Erythroblast (primary cell): ENCODE results near the gene PRRX2.

Experiments
- DNase-seq, 2 experiments: peaks; one replicate each; lab custom pipeline; 2025; lab: John Stamatoyannopoulos, UW
- GATA1 ChIP-seq: IDR thresholded peaks from 2 replicates; pipeline ENCODE4 v1.6.1; 2011; ENCODE audit warnings: low read depth, mild to moderate bottlenecking, control low read depth, low read length, moderate library complexity
- POLR2A ChIP-seq: IDR thresholded peaks from 2 replicates; pipeline ENCODE4 v1.6.1; 2011; ENCODE audit warnings: mild to moderate bottlenecking, low read length

The PRRX2 gene

DNA sequence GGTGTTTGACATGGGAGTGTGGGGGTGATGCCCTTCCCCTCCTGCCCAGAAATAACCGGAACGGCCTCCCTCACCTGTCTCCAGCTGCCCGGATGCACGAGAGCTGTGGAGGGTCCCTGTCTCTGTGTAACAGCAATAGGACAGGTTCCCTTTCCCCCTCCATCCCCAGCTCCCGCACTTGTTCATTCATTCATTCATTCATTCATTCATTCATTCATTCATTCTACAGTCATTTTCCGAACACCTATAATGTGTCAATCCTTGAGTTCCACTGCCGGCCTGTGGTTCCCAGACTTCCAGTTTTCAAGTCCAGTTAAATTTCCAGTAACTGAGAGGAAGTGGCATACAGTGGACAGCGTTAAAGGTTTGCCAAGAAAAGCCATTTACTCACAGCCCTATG is 7.3 kb downstream of the PRRX2 start:
- no peak for DNase-seq
- TF ChIP-seq GATA1 (no peak), POLR2A (no peak)

DNA sequence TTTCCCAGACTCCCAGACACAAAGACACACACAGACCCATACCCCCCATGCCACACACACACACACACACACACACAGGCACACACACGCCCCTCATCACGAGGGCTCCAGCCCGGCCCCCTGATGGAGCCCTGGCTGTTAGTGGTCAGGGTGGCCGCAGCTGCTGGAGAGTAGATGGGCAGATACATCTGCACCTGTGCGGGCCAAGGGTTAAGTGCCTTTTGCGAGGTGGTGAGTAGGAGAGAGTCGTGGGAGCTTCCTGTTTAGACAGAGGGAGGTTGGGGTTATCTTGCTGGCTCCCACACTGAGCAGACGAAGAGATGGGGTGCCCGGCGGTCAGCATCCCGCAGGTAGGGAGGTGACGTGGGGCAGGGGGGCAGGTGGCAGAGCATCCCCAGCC is 8.2 kb downstream of the PRRX2 start:
- DNase-seq, result no peak
- TF ChIP-seq POLR2A (no peak), GATA1 (no peak)

DNA sequence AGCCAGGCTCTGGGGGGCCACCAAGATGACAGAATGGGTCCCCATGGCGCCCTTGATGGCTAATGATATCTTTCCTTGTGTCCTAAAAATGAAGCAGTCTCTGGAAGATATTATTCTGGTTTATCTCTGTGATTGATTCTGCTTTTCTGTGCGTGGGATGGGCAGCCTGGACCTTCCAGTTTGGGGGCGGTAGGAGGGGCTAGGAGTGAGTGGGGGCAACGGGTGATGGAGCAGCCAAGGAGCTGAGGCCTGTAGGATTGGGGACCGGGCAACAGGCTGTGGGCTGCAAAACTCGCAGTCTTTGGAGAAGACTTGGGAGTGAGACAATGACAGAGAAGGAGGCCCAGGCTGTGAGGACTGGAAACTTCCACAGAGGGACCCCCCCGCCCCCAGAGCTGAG is 8.8 kb downstream of the PRRX2 start:
- no peak for TF ChIP-seq POLR2A
- no peak for TF ChIP-seq GATA1
- DNase-seq, result no peak

DNA sequence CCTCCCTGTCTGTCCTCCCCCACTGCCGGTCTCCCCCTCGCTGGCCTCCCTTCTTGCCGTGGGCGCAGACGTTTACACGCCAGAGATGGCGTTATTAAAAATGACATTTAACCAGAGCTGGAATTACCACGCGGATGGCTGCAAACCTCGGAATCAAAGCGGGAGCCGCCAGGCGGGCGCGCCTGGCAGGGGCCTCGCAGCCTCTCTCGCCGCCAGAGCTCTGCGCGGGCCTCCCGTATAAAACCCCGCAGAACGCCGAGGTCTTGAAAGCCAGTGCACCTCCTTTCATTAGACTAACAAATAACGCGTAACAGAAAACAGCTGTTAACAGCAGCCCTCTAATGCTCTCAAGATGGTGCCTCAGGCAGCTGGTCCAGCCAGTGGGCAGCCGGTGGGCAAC is 10.2 kb downstream of the PRRX2 start:
- no peak for DNase-seq
- no peak for TF ChIP-seq GATA1
- no peak for TF ChIP-seq POLR2A

DNA sequence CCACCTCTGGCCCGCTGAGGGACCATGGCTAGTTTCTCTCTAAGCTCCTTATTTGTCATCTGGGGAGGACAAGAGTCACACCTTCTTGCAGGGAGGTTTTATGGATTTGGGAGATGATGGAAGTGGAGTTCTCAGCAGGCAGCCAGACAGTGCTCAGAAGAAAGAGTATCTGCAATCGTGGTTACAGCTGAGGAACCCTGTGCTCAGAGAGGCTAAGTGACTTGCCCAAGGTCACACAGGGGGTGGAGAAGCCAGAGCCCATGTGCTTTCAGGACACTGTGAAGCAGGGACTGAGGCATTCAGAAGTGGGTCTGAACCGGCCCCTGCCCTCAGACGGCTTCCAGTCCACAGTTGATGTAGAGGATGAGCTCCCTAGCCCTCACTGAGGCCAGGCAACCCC is 10.8 kb downstream of the PRRX2 start:
- TF ChIP-seq GATA1 (no peak), POLR2A (no peak)

DNA sequence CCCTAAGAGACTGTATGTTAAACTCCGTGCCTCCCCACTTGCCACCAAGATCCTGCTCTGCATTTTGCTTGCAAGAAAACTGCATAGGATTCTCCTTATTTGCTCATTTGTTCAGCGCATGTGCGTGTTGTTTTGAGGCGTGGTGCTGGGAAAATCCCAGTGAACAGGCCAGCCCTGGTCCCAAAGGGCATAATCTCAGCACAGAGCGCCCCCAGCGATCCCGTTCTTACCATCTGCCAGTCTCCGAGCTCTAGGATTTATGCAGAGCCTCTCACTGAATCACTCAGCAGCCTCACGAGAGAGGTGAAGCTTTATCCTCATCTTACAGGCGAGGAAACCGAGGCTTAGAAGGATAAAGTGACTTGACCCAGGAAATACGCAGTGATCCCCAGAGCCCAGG is 11.5 kb downstream of the PRRX2 start:
- TF ChIP-seq GATA1 (no peak), POLR2A (no peak)
- no peak for DNase-seq

More for the DNA sequence above, 10.8 kb downstream of the PRRX2 start:
- DNase-seq, result no peak

DNA sequence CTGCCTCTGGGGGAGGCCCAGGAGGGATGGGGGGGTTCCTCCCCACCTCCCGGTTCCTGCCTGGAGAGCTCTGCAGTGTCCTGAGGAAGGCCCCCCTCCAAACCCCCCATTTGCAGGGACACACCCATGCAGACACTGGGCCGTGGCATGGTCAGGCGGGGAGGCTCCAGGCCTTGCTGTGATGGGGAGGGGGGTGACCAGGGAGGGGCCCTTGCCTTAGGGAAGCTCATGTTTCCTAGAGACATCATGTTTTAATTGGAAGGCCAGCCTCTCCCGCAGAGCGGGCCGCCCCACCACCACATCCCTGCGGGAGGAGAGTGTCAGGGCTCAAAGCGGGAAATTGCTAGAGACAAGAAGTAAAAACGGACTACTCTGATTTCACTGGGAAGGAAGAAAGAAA is 12.0 kb downstream of the PRRX2 start:
- no peak for DNase-seq
- no peak for TF ChIP-seq POLR2A
- TF ChIP-seq GATA1, result no peak

DNA sequence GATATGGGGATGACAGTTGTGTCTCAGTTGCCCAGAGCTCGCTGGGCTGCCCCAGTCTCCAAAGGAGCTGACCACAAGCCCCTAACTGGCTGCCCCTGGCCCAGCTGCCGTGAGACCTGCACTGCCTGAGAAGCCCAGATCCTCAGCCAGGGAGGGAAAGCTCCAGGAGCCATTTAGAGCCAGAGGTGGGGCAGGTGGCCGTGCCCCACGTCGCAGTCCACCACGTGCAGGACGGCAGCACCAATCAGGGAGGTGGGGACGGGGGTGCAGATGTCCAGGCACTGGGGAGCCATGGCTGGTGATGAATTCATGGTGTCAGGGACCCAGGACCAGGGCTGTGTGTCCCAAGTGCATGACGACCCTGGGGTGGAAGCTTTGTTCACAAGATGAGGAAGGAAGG is 13.4 kb downstream of the PRRX2 start:
- TF ChIP-seq POLR2A (no peak), GATA1 (no peak)
- no peak for DNase-seq

DNA sequence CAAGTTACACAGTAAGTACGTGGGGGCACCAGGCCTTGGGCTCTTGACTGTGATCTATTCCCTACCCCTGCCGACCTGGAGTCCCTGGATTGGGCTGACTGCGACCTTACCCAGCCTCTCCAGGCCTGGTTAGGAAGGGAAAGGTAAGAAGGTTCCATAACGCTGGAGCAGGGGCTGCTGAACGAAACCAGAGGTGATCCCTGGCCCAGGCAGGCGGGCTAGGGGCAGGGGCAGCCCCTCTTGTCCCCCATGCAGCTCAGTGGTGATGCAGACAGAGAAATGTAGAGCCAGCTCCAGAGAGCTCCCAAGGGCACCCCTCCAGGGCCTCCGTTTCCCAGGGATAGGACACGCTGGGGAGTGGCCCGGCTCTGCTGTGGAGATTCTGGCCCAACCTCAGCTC is 14.1 kb downstream of the PRRX2 start:
- DNase-seq, result no peak

DNA sequence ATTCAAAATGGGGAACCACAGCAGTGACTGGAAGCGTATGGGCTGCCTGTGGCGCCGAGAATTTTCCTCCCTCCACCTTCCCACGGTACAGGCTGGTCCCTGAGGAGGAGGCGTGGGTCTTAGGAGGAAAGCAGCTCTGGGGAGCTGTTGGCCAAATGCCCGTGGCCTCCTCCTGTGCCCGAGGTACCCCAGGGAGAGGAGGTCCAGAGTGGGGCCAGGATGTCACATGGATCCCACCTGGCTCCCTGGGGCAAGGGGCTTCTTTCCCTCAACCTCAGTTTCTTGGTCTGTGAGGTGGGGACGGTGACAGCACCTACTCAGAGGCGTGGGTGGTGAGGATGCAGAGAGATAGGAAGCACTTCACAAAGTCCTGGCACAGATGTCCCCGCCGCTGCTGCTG is 16.5 kb downstream of the PRRX2 start:
- TF ChIP-seq POLR2A (no peak), GATA1 (no peak)
- no peak for DNase-seq

More for the DNA sequence above, 14.1 kb downstream of the PRRX2 start:
- no peak for TF ChIP-seq POLR2A
- TF ChIP-seq GATA1, result no peak

DNA sequence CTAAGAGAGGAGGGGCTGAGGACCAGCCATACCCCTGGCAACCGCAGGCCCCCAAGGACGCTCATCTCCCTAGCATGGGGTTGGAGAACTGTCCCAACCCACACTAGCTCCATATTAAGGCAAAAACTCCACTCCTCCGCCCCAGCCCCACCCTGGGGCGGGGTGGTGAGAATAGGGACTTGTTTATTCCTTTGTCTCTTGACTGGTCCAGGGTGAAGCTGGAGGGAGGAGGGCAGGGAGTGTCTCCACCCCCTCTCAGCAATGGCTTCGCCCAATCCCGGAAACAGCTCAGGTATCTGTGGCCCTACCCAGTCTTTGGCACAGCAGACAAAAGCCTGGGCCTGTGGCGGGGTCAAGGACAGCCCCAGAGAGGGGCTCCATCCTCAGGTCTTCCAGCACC is 16.9 kb downstream of the PRRX2 start:
- no peak for TF ChIP-seq POLR2A
- TF ChIP-seq GATA1, result no peak
- DNase-seq, result no peak

DNA sequence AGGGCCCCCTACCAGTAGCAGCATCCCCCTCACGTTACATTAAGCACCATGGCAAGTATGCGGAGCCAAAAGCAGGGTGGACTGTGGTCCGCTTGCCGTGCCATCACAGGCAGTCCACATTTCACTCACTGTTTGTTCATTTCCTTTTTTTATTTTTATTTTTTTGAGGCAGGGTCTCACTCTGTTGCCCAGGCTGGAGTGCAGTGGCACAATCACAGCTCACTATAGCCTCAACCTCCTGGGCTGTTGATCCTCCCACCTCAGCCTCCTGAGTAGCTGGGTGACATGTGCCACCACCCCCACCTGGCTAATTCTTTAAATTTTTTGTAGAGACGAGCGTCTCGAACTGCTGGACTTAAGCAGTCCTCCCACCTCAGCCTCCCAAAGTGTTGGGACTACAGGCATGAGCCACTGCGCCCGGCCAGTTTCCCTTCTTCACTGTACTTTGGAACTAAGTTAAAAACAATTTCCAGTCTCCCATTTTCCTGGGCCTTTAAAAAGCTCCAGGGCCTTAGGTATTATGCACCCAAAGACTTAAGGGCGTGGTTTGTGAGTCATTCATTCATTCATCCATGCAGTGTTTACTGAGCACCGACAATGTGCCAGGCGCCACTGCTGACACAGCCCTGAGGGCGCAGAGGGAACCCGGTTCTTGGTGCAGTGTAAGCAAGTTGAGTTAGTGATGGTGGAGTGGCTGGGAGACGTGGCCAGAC is 19.9 kb downstream of the PRRX2 start:
- TF ChIP-seq POLR2A (no peak), GATA1 (no peak)
- no peak for DNase-seq

DNA sequence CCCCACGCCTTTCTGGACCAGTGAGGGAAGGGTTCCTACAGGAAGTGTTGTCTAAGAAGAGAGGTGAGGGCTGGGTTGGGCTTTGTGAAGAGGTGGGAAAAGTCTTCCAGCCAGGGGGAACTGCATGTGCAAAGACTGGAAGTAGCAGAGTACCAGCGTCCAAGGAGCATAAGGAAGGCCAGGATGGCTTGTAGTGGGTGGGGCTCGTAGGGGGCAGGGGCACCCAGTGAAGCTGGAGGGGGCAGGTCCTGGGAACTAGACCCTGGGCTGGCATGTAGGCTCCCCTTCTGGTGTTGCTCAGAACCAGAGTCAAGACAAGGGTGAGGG is 20.4 kb downstream of the PRRX2 start:
- DNase-seq, result no peak
- TF ChIP-seq GATA1, result no peak
- no peak for TF ChIP-seq POLR2A

DNA sequence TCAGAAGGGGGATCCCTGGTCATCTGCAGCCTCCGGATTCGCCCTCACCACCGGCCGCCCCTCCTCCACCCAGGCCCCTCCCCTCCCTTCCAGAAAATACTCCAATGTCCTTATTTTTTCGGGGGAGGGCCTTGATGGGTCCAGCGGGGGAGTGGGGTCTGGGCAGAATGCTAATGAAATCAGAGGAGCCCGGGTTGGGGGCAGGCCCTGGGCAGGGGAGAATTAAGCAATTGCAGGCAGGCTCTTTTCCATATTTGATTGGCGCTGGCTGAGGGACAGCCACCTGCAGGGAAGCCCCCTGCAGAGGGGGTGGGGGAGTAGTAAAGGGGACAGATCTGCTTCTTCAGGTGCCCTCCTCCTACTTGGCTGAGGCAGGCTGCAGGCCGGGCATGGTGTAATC is 21.3 kb downstream of the PRRX2 start:
- DNase-seq, result no peak
- no peak for TF ChIP-seq POLR2A
- TF ChIP-seq GATA1, result no peak

DNA sequence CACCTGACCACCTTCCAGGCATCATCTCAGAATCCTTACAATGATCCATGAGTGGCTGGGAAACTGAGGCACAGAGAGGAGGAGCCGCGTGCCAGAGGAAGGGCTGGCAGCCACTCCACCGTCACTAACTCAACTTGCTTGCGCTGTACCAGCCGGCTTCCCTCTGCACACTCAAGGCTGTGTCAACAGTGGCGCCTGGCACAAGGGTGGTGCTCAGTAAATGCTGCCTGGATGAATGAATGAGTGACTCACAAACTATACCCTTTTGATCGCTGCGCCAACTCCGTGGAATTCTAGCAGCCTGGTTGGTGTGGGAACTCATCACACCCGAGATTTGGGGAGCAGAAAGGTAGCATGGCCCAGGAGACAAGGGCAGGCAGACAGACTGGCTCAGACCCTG is 21.9 kb downstream of the PRRX2 start:
- DNase-seq, result no peak
- TF ChIP-seq POLR2A (no peak), GATA1 (no peak)
